Glutamatergic neuron (in vitro differentiated cells): ENCODE measurements around the gene ICA1. TPM values are rescaled to one million over a fixed set of nuclear protein-coding genes. Genes with fewer than 3 reads are reported as not detected.

ENCODE experiments used
- DNase-seq: peaks from one replicate; pipeline ENCODE4 v3.0.0; 2022
- H3K27ac Mint-ChIP-seq: one replicate; pipeline ENCODE4 v1.8.0; 2020; ENCODE audit warnings: mild to moderate bottlenecking, mixed read lengths, inconsistent platforms; ENCODE audit not compliant: unreplicated experiment
- H3K27me3 Mint-ChIP-seq: one replicate; pipeline ENCODE4 v1.8.0; 2020; ENCODE audit warnings: mild to moderate bottlenecking, moderate library complexity, mixed read lengths, inconsistent platforms; ENCODE audit not compliant: unreplicated experiment
- H3K36me3 Mint-ChIP-seq: one replicate; pipeline ENCODE4 v1.8.0; 2020; ENCODE audit warnings: mild to moderate bottlenecking, mixed read lengths, inconsistent platforms; ENCODE audit not compliant: unreplicated experiment
- H3K4me1 Mint-ChIP-seq: one replicate; pipeline ENCODE4 v1.8.0; 2020; ENCODE audit warnings: mild to moderate bottlenecking, low read depth, mixed read lengths, inconsistent platforms; ENCODE audit not compliant: unreplicated experiment
- H3K4me3 Mint-ChIP-seq: one replicate; pipeline ENCODE4 v1.8.0; 2020; ENCODE audit warnings: mild to moderate bottlenecking, mixed read lengths, inconsistent platforms; ENCODE audit not compliant: unreplicated experiment
- H3K9me3 Mint-ChIP-seq: one replicate; pipeline ENCODE4 v1.8.0; 2020; ENCODE audit warnings: mild to moderate bottlenecking, moderate library complexity, mixed read lengths, inconsistent platforms; ENCODE audit not compliant: unreplicated experiment
- total RNA-seq: library from RNA; stranded (reverse); fragmentation: NEBNext Ultra II Directional; extraction: Animal tissue kit (Norgen Biotek cat#: 25700); gene quantifications from one replicate; pipeline ENCODE4 v1.2.1, GENCODE V29; 2021; ENCODE audit not compliant: unreplicated experiment
- TF ChIP-seq, protein P1 (sequence below): fragments of 200-600 bp; sonication (generic); IDR thresholded peaks from one replicate; pipeline ENCODE4 v1.5.0; 2021; ENCODE audit not compliant: partially characterized antibody, unreplicated experiment

Gene ICA1
- total RNA-seq, 1 donor from 2014 or later: 9.8 TPM

DNA sequence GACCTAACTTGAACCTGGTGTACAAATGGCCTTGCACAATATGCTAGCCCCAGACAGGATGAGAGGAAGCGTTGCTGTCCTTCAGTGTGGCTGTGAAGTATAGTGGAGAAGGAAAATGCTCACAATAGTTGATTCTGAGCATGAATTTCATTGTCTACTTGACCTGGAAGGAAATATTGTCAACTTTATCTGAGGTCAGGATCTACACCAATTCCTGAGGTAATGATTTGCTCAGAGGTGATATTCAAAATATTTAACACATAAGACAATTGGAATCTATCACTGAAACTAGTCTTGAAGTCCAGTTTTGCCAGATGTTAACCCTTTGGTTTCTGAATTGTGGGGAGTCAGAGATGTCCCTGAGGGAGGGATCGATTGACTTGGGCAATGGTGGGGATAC, 20.9 kb upstream of the ICA1 start:
- no peak overlapping the region for H3K27ac Mint-ChIP-seq
- no peak for DNase-seq
- H3K9me3 Mint-ChIP-seq: no peaks in the 10 kb centered on the region
- H3K4me1 Mint-ChIP-seq: no peaks in the 10 kb centered on the region
- H3K27me3 Mint-ChIP-seq: no peaks in the 10 kb centered on the region
- H3K4me3 Mint-ChIP-seq: no peak overlapping the region
- no peaks in the 10 kb centered on the region for H3K36me3 Mint-ChIP-seq
- TF ChIP-seq, protein P1, sequence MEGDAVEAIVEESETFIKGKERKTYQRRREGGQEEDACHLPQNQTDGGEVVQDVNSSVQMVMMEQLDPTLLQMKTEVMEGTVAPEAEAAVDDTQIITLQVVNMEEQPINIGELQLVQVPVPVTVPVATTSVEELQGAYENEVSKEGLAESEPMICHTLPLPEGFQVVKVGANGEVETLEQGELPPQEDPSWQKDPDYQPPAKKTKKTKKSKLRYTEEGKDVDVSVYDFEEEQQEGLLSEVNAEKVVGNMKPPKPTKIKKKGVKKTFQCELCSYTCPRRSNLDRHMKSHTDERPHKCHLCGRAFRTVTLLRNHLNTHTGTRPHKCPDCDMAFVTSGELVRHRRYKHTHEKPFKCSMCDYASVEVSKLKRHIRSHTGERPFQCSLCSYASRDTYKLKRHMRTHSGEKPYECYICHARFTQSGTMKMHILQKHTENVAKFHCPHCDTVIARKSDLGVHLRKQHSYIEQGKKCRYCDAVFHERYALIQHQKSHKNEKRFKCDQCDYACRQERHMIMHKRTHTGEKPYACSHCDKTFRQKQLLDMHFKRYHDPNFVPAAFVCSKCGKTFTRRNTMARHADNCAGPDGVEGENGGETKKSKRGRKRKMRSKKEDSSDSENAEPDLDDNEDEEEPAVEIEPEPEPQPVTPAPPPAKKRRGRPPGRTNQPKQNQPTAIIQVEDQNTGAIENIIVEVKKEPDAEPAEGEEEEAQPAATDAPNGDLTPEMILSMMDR: no peak

DNA sequence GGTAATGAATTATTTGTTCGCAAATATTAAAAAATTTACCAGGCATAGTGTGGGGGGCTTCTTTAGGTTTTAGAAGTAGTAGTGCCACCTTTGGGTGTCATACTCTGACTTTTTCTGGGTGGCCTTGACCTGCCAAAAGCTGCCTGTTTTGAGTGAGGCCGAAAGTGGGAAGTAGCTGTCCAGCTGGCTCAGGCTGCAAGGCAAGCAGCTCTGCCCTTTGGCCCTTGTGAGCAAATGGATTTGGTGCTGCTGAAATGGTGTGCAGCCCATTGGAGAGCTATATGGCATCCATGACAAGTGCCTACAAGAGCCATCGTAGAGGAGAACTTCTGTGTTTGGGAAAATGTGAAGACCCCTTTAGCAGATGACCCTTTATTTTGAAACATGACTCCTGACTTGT, 20.2 kb upstream of the ICA1 start:
- DNase-seq: no peak
- TF ChIP-seq, protein P1: no peak
- Mint-ChIP-seq H3K27me3 (no peaks in the 10 kb centered on the region), H3K4me1 (no peaks in the 10 kb centered on the region), H3K27ac (no peak overlapping the region), H3K9me3 (no peaks in the 10 kb centered on the region), H3K36me3 (no peaks in the 10 kb centered on the region), H3K4me3 (no peak overlapping the region)

DNA sequence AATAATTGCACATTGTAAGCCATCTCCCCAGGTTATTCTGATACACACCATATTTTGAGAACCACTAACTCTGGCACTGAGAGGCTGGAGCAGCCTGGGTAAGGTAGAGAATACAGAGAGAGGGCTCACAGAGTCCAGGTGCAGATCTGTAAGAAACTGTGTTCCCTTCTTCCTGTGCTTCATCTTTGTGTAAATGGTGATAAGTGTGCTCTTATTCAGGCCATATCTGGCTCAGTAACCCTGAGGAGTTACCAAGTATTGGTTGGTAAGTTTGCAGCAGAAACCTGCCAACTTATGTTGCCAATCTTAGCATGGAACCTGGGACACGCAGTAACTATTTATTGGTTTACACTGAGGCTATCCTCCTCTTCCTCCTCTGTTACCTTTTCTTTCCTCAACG, 16.2 kb upstream of the ICA1 start:
- Mint-ChIP-seq H3K36me3 (no peaks in the 10 kb centered on the region), H3K4me1 (no peaks in the 10 kb centered on the region), H3K27me3 (no peaks in the 10 kb centered on the region), H3K4me3 (no peak overlapping the region), H3K9me3 (no peaks in the 10 kb centered on the region), H3K27ac (no peak overlapping the region)
- DNase-seq: no peak
- TF ChIP-seq, protein P1: no peak

DNA sequence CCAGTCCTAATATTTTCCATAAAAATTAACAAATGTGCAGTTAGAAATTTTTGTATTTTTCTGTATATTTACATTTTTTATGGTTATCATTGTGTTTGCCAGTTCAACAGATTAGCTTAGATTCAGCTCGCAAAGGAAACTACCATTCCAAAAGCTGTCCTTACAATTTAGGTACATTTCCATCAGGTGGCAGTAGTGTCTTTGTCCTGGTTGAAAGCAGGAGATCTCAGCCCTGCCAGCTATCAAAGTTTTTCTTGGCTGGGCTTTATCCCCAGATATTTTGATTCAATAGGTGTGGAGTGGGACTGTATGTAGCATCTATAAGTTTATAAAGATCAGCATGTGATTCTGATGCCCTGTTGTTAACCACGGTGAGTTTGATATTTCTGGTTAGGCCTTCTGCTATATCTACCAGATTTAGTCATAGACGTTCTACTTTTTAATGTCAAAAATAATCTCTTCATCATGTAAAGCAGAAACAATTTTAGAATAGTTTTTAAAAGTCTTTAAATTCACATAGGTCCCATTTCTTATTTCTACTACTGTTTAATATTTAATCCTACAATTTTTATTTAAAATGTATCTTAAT, 15.5 kb upstream of the ICA1 start:
- TF ChIP-seq, protein P1: no peak
- Mint-ChIP-seq H3K9me3 (no peaks in the 10 kb centered on the region), H3K36me3 (no peaks in the 10 kb centered on the region), H3K27ac (no peak overlapping the region), H3K27me3 (no peaks in the 10 kb centered on the region), H3K4me3 (no peak overlapping the region), H3K4me1 (no peaks in the 10 kb centered on the region)
- DNase-seq: no peak

DNA sequence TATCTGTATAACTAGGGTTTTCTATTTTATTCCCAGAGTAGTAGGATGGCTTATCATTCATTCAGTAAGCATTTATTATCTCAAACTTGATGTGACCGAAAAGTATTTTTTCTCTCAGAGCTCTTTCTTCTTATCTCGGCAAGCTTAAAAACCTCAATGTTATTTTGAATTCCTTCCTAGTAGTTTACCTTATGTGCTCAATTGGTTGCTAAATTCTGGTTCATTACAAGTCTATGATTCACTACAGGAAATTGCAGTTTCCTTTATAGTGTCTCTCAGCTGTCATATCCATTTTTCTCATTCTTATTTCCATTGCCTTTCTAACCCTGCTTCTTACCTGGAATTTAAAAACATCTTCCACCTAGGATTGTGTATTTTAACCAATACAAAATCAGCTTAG, 12.6 kb upstream of the ICA1 start:
- Mint-ChIP-seq H3K36me3 (no peaks in the 10 kb centered on the region), H3K27me3 (no peaks in the 10 kb centered on the region)

More for the DNA sequence above, 12.6 kb upstream of the ICA1 start:
- no peaks in the 10 kb centered on the region for H3K9me3 Mint-ChIP-seq
- no peak overlapping the region for H3K27ac Mint-ChIP-seq
- no peaks in the 10 kb centered on the region for H3K4me1 Mint-ChIP-seq
- DNase-seq: no peak
- TF ChIP-seq, protein P1: no peak
- H3K4me3 Mint-ChIP-seq: no peak overlapping the region
